Rectal smooth muscle tissue (tissue), 1 donor: ENCODE results near the gene RAD51AP2.

Source experiments
- H3K27ac ChIP-seq: one replicate; pipeline ENCODE4 v1.7.0; 2013; ENCODE audit warnings: low read depth, low read length, inconsistent platforms
- H3K27me3 ChIP-seq: one replicate; pipeline ENCODE4 v1.7.0; 2013; ENCODE audit warnings: low read length; ENCODE audit not compliant: control insufficient read depth, insufficient read depth
- H3K36me3 ChIP-seq: one replicate; pipeline ENCODE4 v1.7.0; 2013; ENCODE audit warnings: low read length; ENCODE audit not compliant: control insufficient read depth, insufficient read depth
- H3K4me1 ChIP-seq: one replicate; pipeline ENCODE4 v1.7.0; 2013; ENCODE audit warnings: low read length; ENCODE audit not compliant: control insufficient read depth, insufficient read depth
- H3K4me3 ChIP-seq: one replicate; pipeline ENCODE4 v1.7.0; 2013; ENCODE audit warnings: low read length
- H3K9ac ChIP-seq: one replicate; pipeline ENCODE4 v1.7.0; 2013; ENCODE audit warnings: low read length

Gene RAD51AP2

DNA sequence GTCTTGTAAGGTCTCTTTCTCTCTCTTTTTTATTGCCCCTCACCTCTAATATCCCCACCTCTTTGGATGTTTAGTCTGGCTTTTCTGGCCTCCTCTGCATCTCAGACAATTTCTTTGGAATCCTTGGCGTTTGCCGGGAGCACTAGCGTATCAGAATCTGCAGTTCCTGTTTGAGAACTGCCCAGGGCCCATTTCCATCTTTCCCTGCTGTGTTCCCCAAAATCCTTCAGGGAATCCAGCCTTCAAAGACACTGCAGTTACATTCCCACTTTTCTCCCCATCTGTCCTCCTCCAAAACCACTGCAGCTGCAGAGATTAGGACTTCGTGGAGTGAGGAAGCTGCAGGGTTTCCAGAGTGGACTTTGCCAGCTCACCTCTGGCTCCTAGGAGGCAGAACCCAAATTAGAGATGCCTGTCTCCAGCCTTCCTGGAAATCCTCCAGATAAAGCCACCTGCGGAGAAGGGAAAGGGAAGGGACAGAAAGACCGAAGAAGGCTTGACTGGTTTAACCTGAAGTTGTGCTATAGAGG lies 25.0 kb upstream of the RAD51AP2 start:
- H3K36me3 ChIP-seq, result no peaks in the 10 kb centered on the region
- H3K27me3 ChIP-seq, result no peaks in the 10 kb centered on the region
- no peaks in the 10 kb centered on the region for H3K4me1 ChIP-seq
- H3K27ac ChIP-seq, result no peak overlapping the region
- H3K4me3 ChIP-seq, result no peak overlapping the region
- no peak overlapping the region for H3K9ac ChIP-seq

DNA sequence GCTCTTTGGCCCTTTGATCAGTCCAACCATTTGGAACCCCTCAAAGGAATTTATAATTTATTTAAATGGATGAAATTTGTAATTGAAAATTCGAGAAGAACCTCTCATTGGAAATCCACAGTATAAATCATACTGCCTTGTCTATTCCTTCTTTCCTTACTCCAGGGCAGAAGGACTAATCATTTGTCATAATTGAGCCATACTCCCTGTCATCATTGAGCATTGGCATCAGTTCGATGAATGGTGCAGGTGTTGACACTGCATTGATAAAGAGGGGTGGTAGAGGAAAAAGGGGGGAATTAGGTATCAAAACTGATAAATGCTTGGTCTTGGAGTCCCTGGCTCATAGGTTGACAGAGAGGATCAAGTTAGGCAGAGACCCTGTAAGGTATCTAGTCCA lies 24.2 kb upstream of the RAD51AP2 start:
- Histone ChIP-seq H3K27me3 (no peaks in the 10 kb centered on the region), H3K9ac (no peak overlapping the region), H3K4me1 (no peaks in the 10 kb centered on the region), H3K27ac (no peak overlapping the region), H3K36me3 (no peaks in the 10 kb centered on the region), H3K4me3 (no peak overlapping the region)

DNA sequence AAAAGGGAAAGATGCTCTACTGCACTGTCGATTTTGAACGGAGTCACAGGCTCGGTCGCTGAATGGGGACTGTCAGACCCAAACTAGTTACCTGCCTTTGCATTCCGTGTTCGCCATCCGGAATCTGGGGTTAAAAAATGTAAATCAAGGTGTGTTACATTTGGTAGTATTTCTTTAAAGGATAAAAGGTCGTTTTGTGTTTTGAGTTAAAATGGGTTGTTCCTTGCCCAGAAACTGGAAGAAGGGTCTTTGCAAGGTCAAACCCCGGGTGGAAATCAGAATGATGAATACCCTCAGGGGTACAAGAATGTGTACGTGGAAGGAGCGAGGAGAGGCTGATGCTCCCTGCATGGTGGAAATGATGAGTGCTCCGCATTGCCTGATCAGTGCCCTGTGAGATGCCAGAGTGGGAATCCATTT lies 23.3 kb upstream of the RAD51AP2 start:
- Histone ChIP-seq H3K27ac (no peak overlapping the region), H3K27me3 (no peaks in the 10 kb centered on the region), H3K9ac (no peak overlapping the region), H3K4me1 (no peaks in the 10 kb centered on the region), H3K36me3 (no peaks in the 10 kb centered on the region), H3K4me3 (peak overlapping the region; percentile 86)

DNA sequence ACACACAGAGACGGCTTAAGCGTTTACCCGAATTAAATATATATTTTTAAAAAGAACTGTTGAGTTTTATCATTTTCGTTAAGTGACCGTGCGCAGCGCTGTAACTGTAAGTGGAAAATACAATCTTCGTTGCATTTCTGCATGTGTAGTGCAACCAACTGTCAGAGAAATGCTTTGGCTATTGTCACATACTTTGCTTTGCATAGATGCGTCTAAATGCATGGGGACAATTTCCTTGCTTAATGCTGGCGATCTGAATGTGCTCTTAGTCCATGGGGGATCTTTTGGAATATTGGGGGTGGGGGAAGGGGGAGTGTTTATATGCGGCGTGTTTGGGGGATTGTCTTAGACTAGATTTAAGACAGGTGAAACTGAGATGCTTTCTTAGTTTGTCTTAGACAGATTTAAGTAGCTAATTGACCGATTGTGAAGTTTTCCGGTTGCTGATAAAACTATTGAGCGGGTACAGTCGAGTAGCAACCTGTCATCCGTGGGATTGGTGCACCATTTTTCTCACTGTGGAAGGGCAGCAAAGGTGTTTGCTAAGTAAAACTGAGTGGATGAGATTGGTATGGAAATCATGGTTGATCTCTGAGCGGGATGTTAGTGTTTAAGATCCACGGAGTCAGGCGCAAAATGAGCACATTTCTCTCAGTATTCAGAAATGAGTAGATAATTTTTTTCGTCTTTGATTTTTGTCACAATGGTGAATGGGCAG lies 22.7 kb upstream of the RAD51AP2 start:
- H3K4me1 ChIP-seq, result no peaks in the 10 kb centered on the region

DNA sequence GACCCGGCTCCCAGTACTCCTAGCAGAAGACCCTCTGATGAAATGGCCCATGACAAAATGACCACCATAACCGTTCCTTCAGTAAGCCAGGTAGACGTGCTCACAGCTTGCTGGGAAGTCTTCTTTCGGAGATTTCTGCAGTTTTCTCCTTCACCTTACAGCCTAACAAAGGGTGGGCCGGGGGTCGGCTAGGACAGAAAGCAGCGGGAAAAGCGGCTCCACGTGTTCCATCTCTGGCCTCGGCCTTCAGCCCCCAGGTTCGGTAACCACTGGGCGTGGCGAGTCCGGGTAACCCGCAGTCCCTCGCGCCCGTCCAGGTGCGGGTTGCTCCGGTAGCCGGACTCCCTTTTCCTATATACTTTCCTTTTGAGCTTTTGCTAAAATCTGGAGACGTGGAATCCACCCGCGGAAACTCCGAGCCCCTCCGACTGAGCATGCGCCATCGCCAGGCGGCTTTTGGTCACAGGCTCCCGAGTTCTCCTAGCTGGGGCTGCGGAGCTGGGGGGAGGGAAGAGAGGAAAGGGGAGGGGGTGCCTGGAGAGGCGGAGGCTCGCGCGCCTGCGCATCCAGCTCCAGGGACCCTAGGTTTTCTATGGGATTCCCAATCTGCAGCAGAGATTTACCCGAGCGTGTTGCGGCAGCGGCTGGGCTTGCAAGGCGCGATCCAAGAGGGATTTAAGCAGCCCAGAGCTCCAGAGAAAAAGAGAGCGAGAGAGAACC lies 22.0 kb upstream of the RAD51AP2 start, which contains the start of gene VSNL1:
TSS of gene VSNL1 (plus strand) at position 604 of the 720 bp plus-strand sequence. CDS start 51,379 bp downstream, outside the sequence.
- Histone ChIP-seq H3K27ac (peak within 1 kb of the TSS; percentile 38), H3K36me3 (no peaks in the 10 kb centered on the region), H3K27me3 (no peaks in the 10 kb centered on the region), H3K9ac (peak within 1 kb of the TSS; percentile 32), H3K4me1 (no peaks in the 10 kb centered on the region), H3K4me3 (peak within 1 kb of the TSS; percentile 86)

More for the DNA sequence above, 22.7 kb upstream of the RAD51AP2 start:
- peak overlapping the region; percentile 86 for H3K4me3 ChIP-seq
- H3K9ac ChIP-seq, result no peak overlapping the region
- no peak overlapping the region for H3K27ac ChIP-seq
- no peaks in the 10 kb centered on the region for H3K36me3 ChIP-seq
- no peaks in the 10 kb centered on the region for H3K27me3 ChIP-seq

GRCh38 chr2:17539611-17540092 lies 21.4 kb upstream of the RAD51AP2 start:
- Histone ChIP-seq H3K4me3 (peak overlapping the region; percentile 86), H3K4me1 (no peaks in the 10 kb centered on the region), H3K27ac (peak overlapping the region; percentile 38), H3K9ac (no peak overlapping the region), H3K36me3 (no peaks in the 10 kb centered on the region), H3K27me3 (no peaks in the 10 kb centered on the region)

DNA sequence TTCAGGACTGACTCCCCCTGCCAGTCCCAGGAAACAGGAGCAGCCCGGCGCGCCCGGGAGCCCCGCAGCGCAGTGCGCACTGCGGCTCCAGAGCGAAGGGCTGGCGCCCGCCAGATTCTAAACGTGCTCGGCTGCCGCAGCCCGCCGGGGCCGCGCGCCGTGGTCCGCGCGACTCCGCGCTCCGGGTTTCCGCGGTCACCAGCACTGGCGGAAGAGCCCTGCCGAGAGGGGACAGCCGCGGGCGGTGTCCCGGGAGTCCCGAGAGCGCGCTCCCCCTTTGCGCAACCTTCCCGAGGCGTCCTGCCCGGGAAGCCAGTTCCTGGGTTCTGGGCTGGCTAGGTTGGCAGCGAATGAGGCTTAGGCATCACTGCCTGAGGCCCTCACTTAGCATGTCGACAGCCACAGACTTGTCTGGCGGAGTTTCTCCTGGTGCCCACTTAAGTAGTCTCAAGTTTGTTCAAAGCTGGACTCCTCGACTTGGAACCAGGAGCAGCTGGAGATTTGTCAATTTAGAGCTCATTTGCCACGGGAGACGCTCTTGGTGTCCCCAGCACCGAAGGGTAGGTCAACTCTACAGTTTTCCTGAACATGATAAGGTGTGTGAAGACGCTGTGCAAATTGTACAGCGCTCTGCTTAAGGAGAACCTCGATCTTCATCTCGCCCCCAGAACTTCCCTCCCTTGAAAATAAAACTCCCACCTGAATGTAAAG lies 20.8 kb upstream of the RAD51AP2 start:
- no peaks in the 10 kb centered on the region for H3K27me3 ChIP-seq
- H3K4me3 ChIP-seq, result peak overlapping the region; percentile 86
- H3K27ac ChIP-seq, result peak overlapping the region; percentile 74
- no peaks in the 10 kb centered on the region for H3K36me3 ChIP-seq
- no peaks in the 10 kb centered on the region for H3K4me1 ChIP-seq
- H3K9ac ChIP-seq, result peak overlapping the region; percentile 67

- H3K27me3 ChIP-seq, result no peaks in the 10 kb centered on the region
- no peaks in the 10 kb centered on the region for H3K36me3 ChIP-seq
- peak overlapping the region; percentile 86 for H3K4me3 ChIP-seq
- H3K4me1 ChIP-seq, result no peaks in the 10 kb centered on the region
- peak overlapping the region; percentile 25 for H3K27ac ChIP-seq
- H3K9ac ChIP-seq, result no peak overlapping the region
Measured at GRCh38 chr2:17538022-17538843, 20.0 kb upstream of the RAD51AP2 start.

DNA sequence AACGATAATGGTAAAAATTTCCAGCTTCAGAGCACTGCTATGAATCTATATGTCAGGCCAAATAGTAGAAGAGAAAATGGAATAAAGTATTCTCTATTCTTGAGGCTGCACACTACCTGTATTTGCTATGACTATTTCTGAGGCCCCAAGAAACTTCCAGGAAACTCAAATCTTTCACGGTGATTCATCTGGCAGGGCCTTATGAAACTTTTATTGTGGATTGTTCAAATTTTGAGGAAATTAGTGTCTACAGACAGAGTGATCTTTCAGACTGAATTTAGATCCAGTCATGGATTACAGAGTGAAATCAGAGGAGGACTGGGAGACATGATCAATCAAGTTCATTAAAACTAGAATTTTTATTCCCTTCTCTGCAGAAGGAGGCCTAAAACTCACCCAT lies 18.2 kb upstream of the RAD51AP2 start:
- H3K4me1 ChIP-seq, result no peaks in the 10 kb centered on the region
- no peaks in the 10 kb centered on the region for H3K36me3 ChIP-seq
- H3K27ac ChIP-seq, result no peak overlapping the region
- H3K27me3 ChIP-seq, result no peaks in the 10 kb centered on the region
- H3K4me3 ChIP-seq, result no peak overlapping the region
- no peak overlapping the region for H3K9ac ChIP-seq

- Histone ChIP-seq H3K9ac (no peak overlapping the region), H3K27me3 (no peaks in the 10 kb centered on the region), H3K27ac (no peak overlapping the region), H3K4me3 (no peak overlapping the region), H3K4me1 (no peaks in the 10 kb centered on the region), H3K36me3 (no peaks in the 10 kb centered on the region)
Measured at GRCh38 chr2:17533546-17533945, 15.3 kb upstream of the RAD51AP2 start.

DNA sequence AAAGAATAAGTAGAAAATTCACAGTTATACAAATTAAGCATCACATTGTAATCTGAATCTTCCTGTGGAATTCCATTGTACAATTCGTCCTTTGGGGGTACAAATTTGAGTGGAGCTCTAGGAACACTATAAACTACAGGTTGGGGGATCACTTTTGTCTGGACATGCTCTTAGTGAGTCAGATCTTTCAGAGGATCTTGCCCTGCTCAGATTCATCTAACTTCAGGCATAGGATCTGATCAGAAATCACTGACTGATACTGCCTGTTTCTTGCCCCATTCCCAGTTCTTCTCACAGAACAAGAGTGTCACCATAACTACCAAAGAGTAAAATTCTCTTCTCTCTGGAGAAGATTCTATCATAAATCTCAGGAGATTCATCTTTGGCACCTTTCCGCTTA lies 11.5 kb upstream of the RAD51AP2 start:
- Histone ChIP-seq H3K9ac (no peak overlapping the region), H3K4me1 (no peaks in the 10 kb centered on the region)

More for the DNA sequence above, 11.5 kb upstream of the RAD51AP2 start:
- Histone ChIP-seq H3K36me3 (no peaks in the 10 kb centered on the region), H3K27ac (no peak overlapping the region), H3K4me3 (no peak overlapping the region), H3K27me3 (no peaks in the 10 kb centered on the region)
